Ovary (tissue), 9 donors: ENCODE results near the gene P2RX2. TPM values are rescaled to one million over a fixed set of nuclear protein-coding genes. Genes with fewer than 3 reads are reported as not detected.

Experiments
- DNase-seq, 5 donors: peaks; one replicate each; pipeline ENCODE4 v3.0.0-alpha.2; 2019 to 2020
- H3K27ac ChIP-seq, 2 donors: fragments of 200-600 bp; one replicate each; pipeline versions ENCODE4 v1.5.1 to v1.8.0; 2019 to 2022
- H3K27me3 ChIP-seq: fragments of 200-600 bp; one replicate; pipeline ENCODE4 v1.8.0; 2022
- H3K36me3 ChIP-seq: fragments of 200-600 bp; sonication (generic); one replicate; pipeline ENCODE4 v1.5.1; 2019
- H3K4me1 ChIP-seq: one replicate; pipeline ENCODE4 v1.8.1; 2013; ENCODE audit warnings: mild to moderate bottlenecking, moderate library complexity; ENCODE audit not compliant: insufficient read depth
- H3K4me3 ChIP-seq: fragments of 200-600 bp; sonication (generic); one replicate; pipeline ENCODE4 v1.5.1; 2017
- H3K9me3 ChIP-seq, 2 donors: fragments of 200-600 bp in 1 of 2; sonication (generic) in 1 of 2; one replicate each; pipeline versions ENCODE4 v1.5.1 to v1.8.1; 2013 to 2019; ENCODE audit warnings: mild to moderate bottlenecking in 1 of 2, moderate library complexity in 1 of 2
- EP300 ChIP-seq: sonication (generic); formaldehyde crosslinking; IDR thresholded peaks from one replicate; pipeline ENCODE4 v1.6.1; 2017; ENCODE audit warnings: antibody characterized with exemption
- POLR2A ChIP-seq: fragments of 450-650 bp; IDR thresholded peaks from one replicate; pipeline ENCODE4 v1.6.1; 2017; ENCODE audit warnings: antibody characterized with exemption, mild to moderate bottlenecking, moderate library complexity
- WGBS, 3 donors: extraction: QIAGEN DNeasy Blood & Tissue Kit in 1 of 3; methylation state at CpG; one replicate each; pipeline versions ENCODE4 v1.1.5 to v1.1.7; 2013 to 2017; 5-methylcytosine and 5-hydroxymethylcytosine counted together
- intact Hi-C, 4 donors: fragments of 100-400 bp; cut with DNase I; formaldehyde crosslinking; loops; one replicate each; pipeline versions ENCODE4 v1.11.0 to v1.15.1; 2022 to 2023
- polyA plus RNA-seq, 2 donors: library from polyadenylated mRNA; stranded (reverse); fragments of 200-250 nt in 1 of 2; fragments of 350-450 nt in 1 of 2; fragmentation: Illumina TruSeq in 1 of 2; extraction: RNeasy Lipid Tissue Mini Kit (QIAGEN cat#74804) in 1 of 2; gene quantifications; one replicate each; pipeline ENCODE4 v1.2.3, GENCODE V29; 2013 to 2014
- total RNA-seq, 7 donors: library from RNA; depleted of rRNA in 2 of 7; stranded (reverse); fragments of >200 nt in 2 of 7; fragmentation: NEBNext Ultra II Directional in 3 of 7; extraction: Animal tissue kit (Norgen Biotek cat#: 25700) in 3 of 7; gene quantifications; one replicate each; pipeline versions ENCODE4 v1.1.0 to v1.2.4, GENCODE V29; 2016 to 2023
- TF ChIP-seq, protein P1 (sequence below), 3 donors: fragments of 450-650 bp in 2 of 3; fragments of 200-600 bp in 1 of 3; IDR thresholded peaks; one replicate each; pipeline versions ENCODE4 v1.5.1 to v1.8.0; 2016 to 2022; ENCODE audit warnings: antibody characterized with exemption in 3 of 3, mild to moderate bottlenecking in 1 of 3
- donor health status: DM: no; HTN: no; CAD: no; lungs with moderate emphysema.
- donor health status: DM: no; HTN: no; CAD: no.
- donor health status: Bipolar disorder and iron deficiency.
- donor health status: DM: yes; HTN: yes; CAD: no.
- donor health status: DM: no; HTN: no; CAD: no.
- donor health status: DM: yes; HTN: yes; CAD: no.

Gene P2RX2
- total and polyA plus RNA-seq, 9 donors = 0.11 to 1.1 (median 0.45) TPM; not detected in 6

DNA sequence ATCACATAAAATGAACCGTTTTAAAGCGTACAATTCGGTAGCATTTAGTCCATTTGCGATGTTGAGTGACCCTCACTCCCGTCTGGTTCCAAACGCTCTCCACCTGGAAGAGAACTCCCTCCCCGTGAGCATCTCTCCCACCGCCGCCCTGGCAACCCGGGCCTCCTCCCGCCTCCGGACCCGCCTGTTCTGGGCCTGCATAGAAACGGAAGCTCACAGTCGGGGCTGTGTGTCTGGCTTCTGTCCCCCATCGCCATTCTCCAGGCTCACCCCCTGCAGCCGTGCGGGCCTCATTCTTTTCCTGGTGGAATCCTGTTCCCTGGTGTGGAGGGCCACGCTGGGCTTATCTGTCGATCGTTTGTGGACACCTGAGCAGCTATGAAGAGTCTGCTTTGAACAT is 25.5 kb upstream of the P2RX2 start:
- WGBS, 3 donors = 74 to 80% (median 75%) methylated on average over 21 of the region's 21 CpGs
- TF ChIP-seq EP300 (no peak), POLR2A (no peak)
- TF ChIP-seq, protein P1, sequence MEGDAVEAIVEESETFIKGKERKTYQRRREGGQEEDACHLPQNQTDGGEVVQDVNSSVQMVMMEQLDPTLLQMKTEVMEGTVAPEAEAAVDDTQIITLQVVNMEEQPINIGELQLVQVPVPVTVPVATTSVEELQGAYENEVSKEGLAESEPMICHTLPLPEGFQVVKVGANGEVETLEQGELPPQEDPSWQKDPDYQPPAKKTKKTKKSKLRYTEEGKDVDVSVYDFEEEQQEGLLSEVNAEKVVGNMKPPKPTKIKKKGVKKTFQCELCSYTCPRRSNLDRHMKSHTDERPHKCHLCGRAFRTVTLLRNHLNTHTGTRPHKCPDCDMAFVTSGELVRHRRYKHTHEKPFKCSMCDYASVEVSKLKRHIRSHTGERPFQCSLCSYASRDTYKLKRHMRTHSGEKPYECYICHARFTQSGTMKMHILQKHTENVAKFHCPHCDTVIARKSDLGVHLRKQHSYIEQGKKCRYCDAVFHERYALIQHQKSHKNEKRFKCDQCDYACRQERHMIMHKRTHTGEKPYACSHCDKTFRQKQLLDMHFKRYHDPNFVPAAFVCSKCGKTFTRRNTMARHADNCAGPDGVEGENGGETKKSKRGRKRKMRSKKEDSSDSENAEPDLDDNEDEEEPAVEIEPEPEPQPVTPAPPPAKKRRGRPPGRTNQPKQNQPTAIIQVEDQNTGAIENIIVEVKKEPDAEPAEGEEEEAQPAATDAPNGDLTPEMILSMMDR (IDR thresholded peaks at IDR 0.05) = no peak

DNA sequence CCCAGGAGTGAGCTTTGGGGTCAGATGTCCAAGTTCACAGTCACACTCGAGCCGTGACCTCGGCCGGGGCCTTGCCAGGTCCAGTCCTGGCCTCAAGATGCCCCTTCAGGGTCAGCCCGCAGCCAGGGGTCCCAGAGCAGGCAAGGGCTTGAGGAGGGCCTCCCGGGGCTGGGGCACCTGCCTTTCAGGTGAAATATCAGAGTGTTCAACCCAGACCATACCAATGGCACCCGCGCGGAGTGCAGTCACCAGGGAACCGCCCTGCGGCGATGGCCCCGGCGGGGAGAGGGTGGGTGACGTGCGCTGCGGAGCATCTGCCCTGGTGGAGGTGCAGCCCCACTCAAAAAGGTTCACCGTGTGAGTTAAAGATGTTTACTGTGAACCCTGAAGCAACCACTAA is 25.1 kb upstream of the P2RX2 start:
- peak in 2 of 5 donors; percentile 17 to 35 for DNase-seq
- H3K9me3 ChIP-seq = no peaks in the 10 kb centered on the region
- TF ChIP-seq POLR2A (no peak), EP300 (no peak)
- TF ChIP-seq, protein P1 (IDR thresholded peaks at IDR 0.05) = no peak
- no peak overlapping the region for H3K4me3 ChIP-seq
- no peaks in the 10 kb centered on the region for H3K4me1 ChIP-seq
- no peaks in the 10 kb centered on the region for H3K27me3 ChIP-seq
- 42 to 50% (median 48%) methylated on average over 14 to 18 of the region's 18 CpGs for WGBS, 3 donors
- H3K36me3 ChIP-seq = no peaks in the 10 kb centered on the region
- intact Hi-C loops = no loop called here
- no peak overlapping the region for H3K27ac ChIP-seq

More for the DNA sequence above, 25.5 kb upstream of the P2RX2 start:
- Histone ChIP-seq H3K4me3 (no peak overlapping the region), H3K27ac (no peak overlapping the region), H3K36me3 (no peaks in the 10 kb centered on the region), H3K27me3 (no peaks in the 10 kb centered on the region), H3K9me3 (no peaks in the 10 kb centered on the region), H3K4me1 (no peaks in the 10 kb centered on the region)
- DNase-seq = peak in 3 of 5 donors; percentile 8 to 27 (median 17)
- intact Hi-C loops = no loop called here

- intact Hi-C loops = no loop called here
- no peaks in the 10 kb centered on the region for H3K9me3 ChIP-seq
- TF ChIP-seq POLR2A (no peak), EP300 (no peak)
- TF ChIP-seq, protein P1 (IDR thresholded peaks at IDR 0.05) = no peak
- no peak overlapping the region for H3K4me3 ChIP-seq
- no peak overlapping the region for H3K27ac ChIP-seq
- peak; percentile 81 to 95 (median 90) for DNase-seq
- H3K36me3 ChIP-seq = no peaks in the 10 kb centered on the region
- H3K4me1 ChIP-seq = no peaks in the 10 kb centered on the region
- 5 to 27% (median 13%) methylated on average over 11 of the region's 11 CpGs for WGBS, 3 donors
- no peaks in the 10 kb centered on the region for H3K27me3 ChIP-seq
Observed at GRCh38 chr12:132593938-132594358, 24.6 kb upstream of the P2RX2 start.

- 80 to 83% (median 81%) methylated on average over 11 of the region's 11 CpGs for WGBS, 3 donors
- Histone ChIP-seq H3K27me3 (no peaks in the 10 kb centered on the region), H3K9me3 (no peaks in the 10 kb centered on the region)
Observed at GRCh38 chr12:132595183-132595582, 23.4 kb upstream of the P2RX2 start.

More at GRCh38 chr12:132595183-132595582, 23.4 kb upstream of the P2RX2 start:
- Histone ChIP-seq H3K4me1 (no peaks in the 10 kb centered on the region), H3K4me3 (no peak overlapping the region), H3K27ac (no peak overlapping the region), H3K36me3 (no peaks in the 10 kb centered on the region)
- TF ChIP-seq EP300 = no peak
- TF ChIP-seq, protein P1 (IDR thresholded peaks at IDR 0.05) = no peak
- no peak for DNase-seq
- intact Hi-C loops = no loop called here
